GM18870 (cell line): ENCODE measurements around the gene NTHL1.

ENCODE experiments used
- ATAC-seq: cut with Tn5 transposase; IDR thresholded peaks from one replicate; pipeline ENCODE4 v1.9.1; 2021; ENCODE audit warnings: moderate library complexity; ENCODE audit not compliant: unreplicated experiment

Gene NTHL1

GRCh38 chr16:2066139-2066538, 18.5 kb upstream of the NTHL1 start:
- no peak for ATAC-seq

DNA sequence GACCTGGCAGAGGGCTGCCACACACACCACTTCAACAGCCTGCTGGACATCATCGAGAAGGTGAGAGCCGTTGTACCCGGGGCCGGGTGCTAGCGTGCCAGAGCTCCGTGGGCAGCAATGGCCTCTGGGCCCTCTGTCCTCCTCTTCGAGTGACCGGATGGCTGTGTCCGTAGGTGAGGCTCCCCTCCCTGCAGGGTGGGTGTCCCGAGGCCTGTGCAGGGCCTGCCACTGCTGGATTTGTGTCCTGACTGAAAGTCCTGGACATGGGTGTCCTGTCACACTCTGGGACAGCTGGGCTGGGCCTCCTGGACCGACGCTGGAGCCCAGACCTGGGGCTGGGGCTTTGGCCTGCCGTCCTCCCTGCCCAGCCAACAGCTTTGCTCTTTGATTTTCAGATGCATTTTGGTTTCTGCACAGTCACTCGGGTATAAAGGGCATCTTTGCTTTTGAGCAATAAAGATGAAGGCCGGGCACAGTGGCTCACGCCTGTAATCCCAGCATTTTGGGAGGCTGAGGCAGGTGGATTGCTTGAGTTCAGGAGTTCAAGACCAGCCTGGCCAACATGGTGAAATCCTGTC, 16.8 kb upstream of the NTHL1 start:
- no peak for ATAC-seq

GRCh38 chr16:2063861-2064260, 16.2 kb upstream of the NTHL1 start:
- ATAC-seq = no peak

DNA sequence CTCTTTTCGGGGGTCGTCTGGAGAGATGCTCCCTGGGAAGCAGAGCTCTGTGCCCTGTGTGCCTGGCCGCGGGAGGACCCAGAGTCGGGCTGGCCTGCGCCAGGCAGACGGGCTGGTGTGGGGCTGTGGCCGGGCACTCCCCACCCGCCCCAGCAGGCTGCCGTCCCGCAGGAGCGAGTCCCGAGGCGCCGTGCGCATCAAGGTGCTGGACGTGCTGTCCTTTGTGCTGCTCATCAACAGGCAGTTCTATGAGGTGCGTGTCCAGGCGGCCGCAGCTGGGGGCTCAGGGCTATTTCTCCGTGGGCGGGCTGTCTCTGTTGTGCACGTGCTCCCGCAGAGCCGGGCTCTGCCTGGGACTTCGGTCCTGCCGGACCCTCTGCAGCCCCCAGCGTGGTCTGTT, 15.2 kb upstream of the NTHL1 start:
- no peak for ATAC-seq

DNA sequence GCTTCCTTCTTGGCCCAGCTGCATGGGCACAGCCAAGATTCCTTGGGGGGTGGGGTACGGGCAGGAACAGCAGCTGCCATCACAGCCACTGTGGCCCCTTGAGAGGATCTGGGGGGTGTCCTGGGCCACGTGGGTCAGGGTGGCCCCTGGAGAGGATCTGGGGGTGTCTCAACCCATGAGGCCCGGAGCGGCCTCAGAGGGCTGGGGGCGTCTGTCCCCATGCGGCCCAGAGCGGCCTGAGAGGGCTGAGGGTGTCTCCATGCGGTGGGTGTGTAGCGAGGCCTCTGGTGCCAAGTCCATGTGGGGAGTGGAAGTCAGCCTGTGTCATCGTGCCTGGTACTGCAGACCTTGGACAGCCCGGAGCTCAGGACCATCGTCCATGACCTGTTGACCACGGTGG, 13.9 kb upstream of the NTHL1 start:
- ATAC-seq = no peak

DNA sequence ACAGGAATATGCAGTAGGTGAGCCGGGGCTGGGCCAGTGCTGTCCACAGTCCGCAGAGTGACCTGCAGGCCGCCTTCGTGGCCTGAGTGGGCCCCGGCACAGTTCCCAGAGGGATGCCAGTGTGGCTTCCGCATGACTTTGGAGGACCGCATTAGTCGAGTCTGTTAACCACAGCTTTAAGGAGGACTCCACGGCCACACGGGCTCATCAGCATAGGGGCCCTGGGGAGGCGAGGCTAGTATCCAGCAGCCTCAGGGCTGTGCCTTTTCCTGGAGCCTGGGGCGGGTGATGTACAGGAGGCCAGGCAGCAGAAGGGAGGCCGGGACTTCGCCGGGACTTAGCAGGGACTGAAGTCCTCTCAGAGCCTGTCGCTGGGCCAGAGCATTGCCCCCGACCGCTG, 13.4 kb upstream of the NTHL1 start:
- ATAC-seq = no peak

- ATAC-seq = no peak
Observed at GRCh38 chr16:2060346-2060745, 12.7 kb upstream of the NTHL1 start.

DNA sequence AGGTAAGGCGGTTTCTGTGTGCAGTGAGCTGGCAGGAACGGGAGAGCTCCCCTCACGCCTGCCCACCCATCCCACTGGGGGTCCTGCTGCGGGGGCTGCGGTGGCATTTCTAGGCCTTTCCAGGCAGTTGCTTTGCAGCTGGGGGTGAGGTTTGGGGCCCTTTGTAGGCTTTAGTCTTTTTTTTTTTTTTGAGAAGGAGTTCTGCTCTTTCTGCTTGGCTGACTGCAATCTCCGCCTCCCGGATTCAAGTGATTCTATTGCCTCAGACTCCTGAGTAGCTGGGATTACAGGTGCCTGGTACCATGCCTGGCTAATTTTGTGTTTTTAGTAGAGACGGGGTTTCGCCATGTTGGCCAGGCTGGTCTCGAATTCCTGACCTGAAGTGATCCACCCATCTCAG, 11.2 kb upstream of the NTHL1 start:
- ATAC-seq = no peak

DNA sequence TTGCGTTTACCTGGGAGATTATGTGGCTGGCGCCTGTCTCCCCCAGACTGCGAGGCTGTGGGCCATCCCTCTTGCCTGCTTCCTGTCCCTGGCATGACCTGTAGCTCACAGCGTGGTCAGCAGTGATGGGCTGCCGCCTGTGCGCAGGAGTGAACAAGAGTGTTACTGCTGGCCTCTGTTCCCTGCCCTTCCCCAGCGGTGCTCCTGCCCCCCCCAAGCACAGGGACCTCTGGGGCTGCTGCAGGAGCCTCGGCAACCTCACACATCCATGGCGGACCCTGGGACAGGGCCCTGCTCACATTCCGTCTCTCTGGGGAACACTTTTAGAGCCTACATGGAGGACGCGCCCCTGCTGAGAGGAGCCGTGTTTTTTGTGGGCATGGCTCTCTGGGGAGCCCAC, 10.8 kb upstream of the NTHL1 start:
- ATAC-seq = no peak

- no peak for ATAC-seq
Observed at GRCh38 chr16:2057438-2057837, 9.8 kb upstream of the NTHL1 start.

GRCh38 chr16:2056681-2057407, 9.2 kb upstream of the NTHL1 start:
- no peak for ATAC-seq

DNA sequence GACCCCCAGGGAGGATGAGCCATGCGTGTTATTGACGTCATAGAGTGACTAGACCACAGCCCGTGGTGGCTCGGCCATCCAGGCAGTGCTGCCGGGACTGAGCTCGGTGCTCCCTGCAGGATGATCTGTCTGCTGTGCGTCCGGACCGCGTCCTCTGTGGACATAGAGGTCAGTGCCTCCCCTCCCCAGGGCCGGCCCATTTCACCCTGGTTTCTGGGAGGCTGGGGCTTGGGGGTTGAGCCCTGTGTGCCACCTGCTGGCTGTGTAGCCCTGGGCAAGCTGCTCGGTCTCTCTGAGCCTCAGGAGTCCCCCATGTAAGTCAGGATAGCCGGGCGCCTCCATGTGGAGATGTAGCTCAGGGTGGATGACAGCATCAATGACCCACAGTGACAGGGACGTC, 8.4 kb upstream of the NTHL1 start:
- no peak for ATAC-seq

DNA sequence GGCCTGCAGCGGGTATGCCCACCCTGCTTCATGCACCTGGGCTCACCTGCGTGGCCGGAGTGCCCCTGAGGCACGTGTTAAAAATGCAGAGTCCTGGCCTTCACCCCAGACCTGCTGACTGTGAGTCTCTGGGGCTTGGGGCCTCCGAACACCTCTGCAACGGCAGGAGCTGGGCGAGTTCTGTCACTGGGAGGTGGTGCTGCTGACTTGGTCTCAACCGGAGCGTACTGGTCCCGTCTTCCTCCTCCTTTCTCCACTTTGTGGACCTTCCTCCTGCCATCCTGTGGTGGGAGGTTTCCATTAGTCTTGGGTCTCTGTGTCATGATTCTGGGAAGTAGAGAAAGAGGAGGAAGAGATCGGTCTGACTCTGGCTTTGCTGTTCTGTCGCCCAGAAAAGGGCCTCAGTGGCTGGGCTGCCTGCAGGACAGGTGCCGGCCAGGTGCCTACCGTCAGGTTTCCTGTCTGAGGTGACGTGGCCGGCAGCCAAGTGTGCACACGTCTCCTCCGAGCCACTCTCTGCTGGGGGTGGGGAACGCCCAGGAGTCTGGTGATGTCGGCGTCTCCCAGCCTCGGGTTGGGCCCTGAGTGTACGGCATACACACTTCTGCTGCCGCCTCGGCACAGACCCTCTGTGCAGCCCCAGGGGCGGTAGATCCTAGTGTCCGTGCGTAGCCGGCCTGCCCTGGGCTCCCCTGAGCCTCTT, 7.1 kb upstream of the NTHL1 start:
- ATAC-seq = no peak

DNA sequence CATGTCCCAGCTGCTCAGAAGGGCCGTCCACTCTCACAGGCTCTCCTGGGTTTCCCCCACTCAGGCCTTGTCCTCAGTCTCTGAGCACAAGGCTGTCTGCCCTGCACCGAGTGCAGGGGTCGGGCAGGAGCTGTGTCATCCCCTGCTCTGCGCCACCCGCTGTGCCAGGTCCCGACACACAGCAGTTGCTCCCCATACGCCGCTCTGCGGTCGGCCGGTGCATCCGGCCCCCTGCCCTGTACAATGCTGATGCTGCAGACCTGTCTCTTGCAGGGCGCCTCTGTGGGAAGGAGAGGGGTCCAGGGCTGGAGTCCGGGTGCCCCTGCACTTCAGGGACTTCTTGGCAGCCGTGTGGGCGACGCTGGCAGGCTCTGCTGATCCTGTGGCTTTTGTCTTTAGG, 6.3 kb upstream of the NTHL1 start:
- no peak for ATAC-seq

- ATAC-seq = no peak
Observed at GRCh38 chr16:2053211-2053610, 5.6 kb upstream of the NTHL1 start.

- no peak for ATAC-seq
Observed at GRCh38 chr16:2048116-2048543, 496 bp upstream of the NTHL1 start.

DNA sequence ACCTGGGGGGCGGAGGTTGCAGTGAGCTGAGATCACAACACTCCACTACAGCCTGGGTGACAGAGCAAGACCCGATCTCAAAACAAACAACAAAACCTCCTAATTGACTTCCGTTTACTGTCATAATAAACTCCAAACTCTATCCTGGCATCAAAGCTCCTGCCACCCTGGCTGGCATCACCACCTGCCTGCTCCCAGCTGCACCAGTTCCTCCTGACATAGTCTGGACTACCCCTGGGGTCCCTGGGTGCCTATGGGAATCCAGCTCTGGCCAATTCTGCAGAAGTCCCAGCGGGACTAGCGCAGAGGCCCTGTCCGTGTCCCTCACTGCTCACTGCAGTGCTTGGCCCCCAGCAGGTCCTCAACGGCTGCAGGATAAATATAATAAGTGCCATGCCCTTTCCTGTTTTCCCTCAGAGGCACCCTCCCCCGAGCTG, 723 bp downstream of the NTHL1 start:
- ATAC-seq = no peak

DNA sequence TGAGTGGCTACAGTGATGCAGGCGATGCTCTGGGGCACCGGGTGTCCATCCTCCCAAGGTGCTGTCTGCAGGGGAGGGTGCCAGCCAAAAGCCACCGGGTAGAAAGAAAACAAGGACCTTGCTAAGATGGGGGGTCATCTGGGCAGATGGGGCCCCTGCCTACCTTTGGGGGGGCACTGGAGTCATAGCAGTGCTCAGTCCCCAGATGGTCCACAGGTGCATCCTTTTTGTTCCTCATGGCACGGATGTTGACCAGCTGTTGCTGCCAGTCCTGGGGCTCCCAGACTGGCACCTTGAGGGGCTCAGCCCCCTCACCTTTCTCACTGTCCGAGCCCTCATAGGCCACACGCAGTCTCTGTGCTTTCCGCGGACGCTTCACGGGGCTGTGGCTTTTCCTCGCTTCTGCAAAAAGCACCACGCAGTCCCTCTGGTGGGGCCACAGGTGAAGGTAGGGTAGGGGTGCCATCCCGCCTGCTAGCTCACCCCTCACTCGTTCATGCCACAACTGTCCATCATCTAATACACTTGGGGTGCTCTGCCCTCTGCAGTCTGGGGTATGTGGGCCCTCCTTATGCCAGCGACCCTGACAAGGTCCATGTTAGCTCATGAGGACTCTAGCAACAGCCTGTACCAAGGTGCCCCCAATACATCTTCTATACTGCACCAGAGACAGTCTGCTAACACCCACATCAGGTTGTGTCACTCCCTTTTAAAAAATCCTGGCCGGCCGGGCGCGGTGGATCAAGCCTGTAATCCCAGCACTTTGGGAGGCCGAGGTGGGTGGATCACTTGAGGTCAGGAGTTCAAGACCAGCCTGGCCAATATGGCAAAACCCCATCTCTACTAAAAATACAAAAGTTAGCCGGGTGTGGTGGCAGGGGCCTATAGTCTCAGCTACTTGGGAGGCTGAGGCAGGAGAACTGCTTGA, 1.4 kb downstream of the NTHL1 start:
- no peak for ATAC-seq

- ATAC-seq = no peak
Observed at GRCh38 chr16:2044541-2044940, 3.1 kb downstream of the NTHL1 start.

GRCh38 chr16:2043667-2044451, 3.8 kb downstream of the NTHL1 start:
- no peak for ATAC-seq
